Measurements from ENCODE around the gene DNAJC16.

DNA sequence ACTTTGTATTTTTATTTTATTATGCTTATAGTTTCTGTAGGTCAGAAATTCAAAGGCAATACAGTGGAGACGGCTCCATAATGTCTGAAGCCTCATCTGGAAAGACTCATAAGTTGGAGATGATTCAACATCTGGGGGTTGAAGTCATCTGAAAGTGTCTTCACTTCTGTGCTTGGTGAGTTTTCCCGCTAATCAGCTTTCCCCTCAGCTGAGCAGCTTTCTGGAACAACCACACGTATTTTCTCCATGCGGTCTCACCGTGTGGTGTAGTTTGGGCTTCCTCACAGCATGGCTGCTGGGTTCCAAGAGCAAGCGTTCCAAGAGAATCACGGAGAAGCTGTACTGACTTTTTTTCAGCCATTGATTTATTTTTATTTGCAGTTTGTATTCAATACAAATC, 83.0 kb downstream of the DNAJC16 start:
- TF ChIP-seq, protein P1, sequence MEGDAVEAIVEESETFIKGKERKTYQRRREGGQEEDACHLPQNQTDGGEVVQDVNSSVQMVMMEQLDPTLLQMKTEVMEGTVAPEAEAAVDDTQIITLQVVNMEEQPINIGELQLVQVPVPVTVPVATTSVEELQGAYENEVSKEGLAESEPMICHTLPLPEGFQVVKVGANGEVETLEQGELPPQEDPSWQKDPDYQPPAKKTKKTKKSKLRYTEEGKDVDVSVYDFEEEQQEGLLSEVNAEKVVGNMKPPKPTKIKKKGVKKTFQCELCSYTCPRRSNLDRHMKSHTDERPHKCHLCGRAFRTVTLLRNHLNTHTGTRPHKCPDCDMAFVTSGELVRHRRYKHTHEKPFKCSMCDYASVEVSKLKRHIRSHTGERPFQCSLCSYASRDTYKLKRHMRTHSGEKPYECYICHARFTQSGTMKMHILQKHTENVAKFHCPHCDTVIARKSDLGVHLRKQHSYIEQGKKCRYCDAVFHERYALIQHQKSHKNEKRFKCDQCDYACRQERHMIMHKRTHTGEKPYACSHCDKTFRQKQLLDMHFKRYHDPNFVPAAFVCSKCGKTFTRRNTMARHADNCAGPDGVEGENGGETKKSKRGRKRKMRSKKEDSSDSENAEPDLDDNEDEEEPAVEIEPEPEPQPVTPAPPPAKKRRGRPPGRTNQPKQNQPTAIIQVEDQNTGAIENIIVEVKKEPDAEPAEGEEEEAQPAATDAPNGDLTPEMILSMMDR (conservative IDR thresholded peaks at IDR 0.05; ENCODE audit: low read length) = no peak
- TF ChIP-seq EZH2phosphoT487 (IDR thresholded peaks at IDR 0.05; ENCODE audit: borderline replicate concordance, low read depth, low read length) = no peak

All from OCI-LY7 (cell line).